ENCODE measurements around the gene C17orf67.

C17orf67 gene

DNA sequence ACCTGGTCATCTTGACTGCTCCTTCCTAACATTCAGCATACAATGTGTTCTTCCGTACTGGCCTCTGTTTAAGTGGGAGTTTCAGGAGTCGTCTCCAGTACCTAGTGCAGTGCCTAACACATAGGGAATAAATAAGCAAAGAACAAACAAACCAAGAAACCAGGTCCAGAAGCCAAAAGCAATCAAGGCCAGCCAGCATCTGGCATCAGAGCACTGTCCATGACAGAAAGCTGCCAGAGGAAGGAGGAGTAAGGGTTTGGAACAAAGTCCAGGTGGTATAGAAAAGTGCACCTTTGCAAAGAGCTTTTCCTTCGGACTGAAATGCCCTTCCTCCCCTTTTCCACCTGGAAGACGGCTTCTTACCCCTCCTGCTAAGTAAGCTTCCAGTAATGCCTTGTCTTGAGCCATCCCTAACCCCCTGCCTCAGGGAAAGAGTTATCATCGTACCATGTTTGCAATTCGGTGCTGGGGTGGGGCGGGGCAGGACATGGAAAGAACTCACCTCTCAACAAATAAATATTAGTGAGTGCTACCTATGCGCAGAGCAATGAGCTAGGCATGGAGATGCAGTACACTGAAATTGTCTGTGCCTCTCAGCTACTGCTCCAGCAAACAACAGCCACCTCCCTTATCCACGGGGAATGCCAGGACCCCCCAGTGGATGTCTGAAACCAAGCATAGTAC is 47.6 kb downstream of the C17orf67 start:
- no peak for TF ChIP-seq L3MBTL2 (conservative IDR thresholded peaks at IDR 0.05)
- no peak for TF ChIP-seq SP1 (IDR thresholded peaks at IDR 0.05)
- no peak for TF ChIP-seq LEF1 (IDR thresholded peaks at IDR 0.05; ENCODE audit: borderline replicate concordance)
- no peak for TF ChIP-seq FOXA1 (IDR thresholded peaks at IDR 0.05)
- TF ChIP-seq FOXK2 (IDR thresholded peaks at IDR 0.05), result no peak
- TF ChIP-seq TARDBP (IDR thresholded peaks at IDR 0.05), result no peak
- no peak for TF ChIP-seq NFRKB (IDR thresholded peaks at IDR 0.05)
- no peak for TF ChIP-seq ZNF384 (IDR thresholded peaks at IDR 0.05)
- no peak for TF ChIP-seq BHLHE40 (IDR thresholded peaks at IDR 0.05; ENCODE audit: borderline replicate concordance)
- TF ChIP-seq FOXM1 (IDR thresholded peaks at IDR 0.05; ENCODE audit: borderline replicate concordance), result no peak
- no peak for TF ChIP-seq SUZ12 (IDR thresholded peaks at IDR 0.05)
- POLR2A ChIA-PET, result interaction anchor here (0.8 kb wide), 1 partner anchor 298 kb away, joined by 3 read pairs; no protein-coding TSS in a partner anchor
- CTCF ChIA-PET, result no interaction called here
- DNase-seq (ENCODE audit: extremely low spot score), result no peak

DNA sequence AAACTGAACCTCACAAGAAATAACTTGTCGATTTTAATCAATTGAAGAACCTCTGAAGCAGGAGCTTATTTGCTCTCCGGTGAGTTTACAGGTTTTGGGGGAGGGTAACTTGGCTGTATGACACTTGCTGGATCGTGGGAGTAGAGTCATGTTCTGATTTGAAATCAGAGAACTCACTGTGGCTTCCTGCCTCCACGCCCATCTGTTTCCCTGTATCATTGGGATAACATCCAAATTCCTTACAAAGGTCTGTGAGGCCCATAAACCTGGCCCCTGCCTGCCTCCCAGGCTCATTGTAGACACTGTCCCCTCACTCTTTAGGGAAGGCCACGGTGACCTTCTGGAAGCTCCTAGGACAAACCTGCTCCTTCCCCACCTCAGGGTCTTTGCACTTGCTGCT is 48.3 kb downstream of the C17orf67 start:
- no peak for DNase-seq (ENCODE audit: extremely low spot score)
- TF ChIP-seq NFRKB (IDR thresholded peaks at IDR 0.05) (no peak), ARNT (IDR thresholded peaks at IDR 0.05) (no peak), BHLHE40 (IDR thresholded peaks at IDR 0.05; ENCODE audit: borderline replicate concordance) (no peak), FOXA1 (IDR thresholded peaks at IDR 0.05) (no peak), TARDBP (IDR thresholded peaks at IDR 0.05) (no peak)
- POLR2A ChIA-PET, result no interaction called here
- CTCF ChIA-PET, result interaction anchor here (0.6 kb wide), 1 partner anchor 993 kb away, joined by 3 read pairs; no protein-coding TSS in a partner anchor

DNA sequence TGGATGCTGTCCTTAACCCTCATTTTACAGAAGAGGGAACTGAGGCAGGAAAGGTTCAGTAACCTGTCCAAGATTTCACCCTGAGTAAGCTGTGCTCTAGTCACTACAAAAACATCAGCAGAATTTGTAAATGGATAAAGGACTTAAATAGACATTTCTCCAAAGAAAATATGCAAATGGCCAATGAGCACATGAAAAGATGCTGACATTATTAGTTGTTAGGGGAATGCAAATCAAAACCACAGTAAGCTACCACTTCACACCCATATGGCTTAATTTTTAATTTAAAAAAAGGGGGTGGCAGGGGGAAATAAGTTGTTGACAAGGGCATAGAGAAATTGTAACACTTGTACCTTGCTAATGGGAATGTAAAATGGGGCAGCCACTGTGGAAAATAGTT is 51.4 kb downstream of the C17orf67 start:
- TF ChIP-seq ELF4 (IDR thresholded peaks at IDR 0.05), result no peak
- TF ChIP-seq LEF1 (IDR thresholded peaks at IDR 0.05; ENCODE audit: borderline replicate concordance), result no peak
- TF ChIP-seq SP1 (IDR thresholded peaks at IDR 0.05), result no peak
- TF ChIP-seq FOXM1 (IDR thresholded peaks at IDR 0.05; ENCODE audit: borderline replicate concordance), result no peak
- TF ChIP-seq BHLHE40 (IDR thresholded peaks at IDR 0.05; ENCODE audit: borderline replicate concordance), result no peak
- no peak for TF ChIP-seq ZNF384 (IDR thresholded peaks at IDR 0.05)
- no peak for TF ChIP-seq TARDBP (IDR thresholded peaks at IDR 0.05)
- no peak for TF ChIP-seq HDGF (IDR thresholded peaks at IDR 0.05; ENCODE audit: borderline replicate concordance)
- TF ChIP-seq FOXA1 (IDR thresholded peaks at IDR 0.05), result no peak
- no peak for TF ChIP-seq CTBP1 (IDR thresholded peaks at IDR 0.05; ENCODE audit: borderline replicate concordance)
- no peak for TF ChIP-seq SUZ12 (IDR thresholded peaks at IDR 0.05)
- TF ChIP-seq FOXK2 (IDR thresholded peaks at IDR 0.05), result no peak
- TF ChIP-seq NFRKB (IDR thresholded peaks at IDR 0.05), result no peak
- TF ChIP-seq, protein P1, sequence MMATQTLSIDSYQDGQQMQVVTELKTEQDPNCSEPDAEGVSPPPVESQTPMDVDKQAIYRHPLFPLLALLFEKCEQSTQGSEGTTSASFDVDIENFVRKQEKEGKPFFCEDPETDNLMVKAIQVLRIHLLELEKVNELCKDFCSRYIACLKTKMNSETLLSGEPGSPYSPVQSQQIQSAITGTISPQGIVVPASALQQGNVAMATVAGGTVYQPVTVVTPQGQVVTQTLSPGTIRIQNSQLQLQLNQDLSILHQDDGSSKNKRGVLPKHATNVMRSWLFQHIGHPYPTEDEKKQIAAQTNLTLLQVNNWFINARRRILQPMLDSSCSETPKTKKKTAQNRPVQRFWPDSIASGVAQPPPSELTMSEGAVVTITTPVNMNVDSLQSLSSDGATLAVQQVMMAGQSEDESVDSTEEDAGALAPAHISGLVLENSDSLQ (IDR thresholded peaks at IDR 0.05), result no peak
- DNase-seq (ENCODE audit: extremely low spot score), result no peak
- ChIA-PET CTCF (interaction anchor here (1.5 kb wide), 1 partner anchor 283 kb away, joined by 4 read pairs; no protein-coding TSS in a partner anchor), POLR2A (no interaction called here)

DNA sequence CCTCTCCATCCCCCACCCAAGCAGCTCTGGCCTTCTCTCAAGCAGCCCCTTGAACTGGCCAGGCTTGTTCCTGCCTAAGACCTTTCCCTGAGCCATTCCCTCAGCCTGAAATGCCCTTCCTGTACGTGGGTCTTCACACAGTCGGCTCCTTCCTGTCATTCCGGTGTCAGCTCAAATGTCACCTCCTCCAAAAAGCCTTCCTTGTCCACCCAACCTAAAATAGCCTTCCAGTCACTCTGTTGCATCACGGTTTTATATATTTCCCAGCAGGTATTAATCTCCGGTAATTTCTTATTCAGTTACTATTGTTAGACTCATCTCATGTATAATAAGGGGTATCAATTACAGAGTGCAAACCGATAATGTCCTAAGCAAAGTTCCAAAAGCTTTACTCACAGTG is 51.8 kb downstream of the C17orf67 start:
- TF ChIP-seq BHLHE40 (IDR thresholded peaks at IDR 0.05; ENCODE audit: borderline replicate concordance), result no peak
- TF ChIP-seq CTBP1 (IDR thresholded peaks at IDR 0.05; ENCODE audit: borderline replicate concordance), result no peak
- TF ChIP-seq TARDBP (IDR thresholded peaks at IDR 0.05), result no peak
- TF ChIP-seq FOXK2 (IDR thresholded peaks at IDR 0.05), result no peak
- no peak for TF ChIP-seq FOXM1 (IDR thresholded peaks at IDR 0.05; ENCODE audit: borderline replicate concordance)
- TF ChIP-seq ARNT (IDR thresholded peaks at IDR 0.05), result no peak
- TF ChIP-seq ELF4 (IDR thresholded peaks at IDR 0.05), result no peak
- TF ChIP-seq, protein P1 (IDR thresholded peaks at IDR 0.05), result no peak
- TF ChIP-seq NFRKB (IDR thresholded peaks at IDR 0.05), result no peak
- no peak for TF ChIP-seq HDGF (IDR thresholded peaks at IDR 0.05; ENCODE audit: borderline replicate concordance)
- no peak for TF ChIP-seq L3MBTL2 (conservative IDR thresholded peaks at IDR 0.05)
- TF ChIP-seq FOXA1 (IDR thresholded peaks at IDR 0.05), result no peak
- TF ChIP-seq LEF1 (IDR thresholded peaks at IDR 0.05; ENCODE audit: borderline replicate concordance), result no peak
- no peak for TF ChIP-seq ZNF384 (IDR thresholded peaks at IDR 0.05)
- TF ChIP-seq SUZ12 (IDR thresholded peaks at IDR 0.05), result no peak
- no peak for TF ChIP-seq SP1 (IDR thresholded peaks at IDR 0.05)
- CTCF ChIA-PET, result interaction anchor here (0.6 to 1.5 kb wide), 2 partner anchors 274 to 282 kb away, joined by 4 read pairs; no protein-coding TSS in a partner anchor
- DNase-seq (ENCODE audit: extremely low spot score), result no peak
- POLR2A ChIA-PET, result no interaction called here

DNA sequence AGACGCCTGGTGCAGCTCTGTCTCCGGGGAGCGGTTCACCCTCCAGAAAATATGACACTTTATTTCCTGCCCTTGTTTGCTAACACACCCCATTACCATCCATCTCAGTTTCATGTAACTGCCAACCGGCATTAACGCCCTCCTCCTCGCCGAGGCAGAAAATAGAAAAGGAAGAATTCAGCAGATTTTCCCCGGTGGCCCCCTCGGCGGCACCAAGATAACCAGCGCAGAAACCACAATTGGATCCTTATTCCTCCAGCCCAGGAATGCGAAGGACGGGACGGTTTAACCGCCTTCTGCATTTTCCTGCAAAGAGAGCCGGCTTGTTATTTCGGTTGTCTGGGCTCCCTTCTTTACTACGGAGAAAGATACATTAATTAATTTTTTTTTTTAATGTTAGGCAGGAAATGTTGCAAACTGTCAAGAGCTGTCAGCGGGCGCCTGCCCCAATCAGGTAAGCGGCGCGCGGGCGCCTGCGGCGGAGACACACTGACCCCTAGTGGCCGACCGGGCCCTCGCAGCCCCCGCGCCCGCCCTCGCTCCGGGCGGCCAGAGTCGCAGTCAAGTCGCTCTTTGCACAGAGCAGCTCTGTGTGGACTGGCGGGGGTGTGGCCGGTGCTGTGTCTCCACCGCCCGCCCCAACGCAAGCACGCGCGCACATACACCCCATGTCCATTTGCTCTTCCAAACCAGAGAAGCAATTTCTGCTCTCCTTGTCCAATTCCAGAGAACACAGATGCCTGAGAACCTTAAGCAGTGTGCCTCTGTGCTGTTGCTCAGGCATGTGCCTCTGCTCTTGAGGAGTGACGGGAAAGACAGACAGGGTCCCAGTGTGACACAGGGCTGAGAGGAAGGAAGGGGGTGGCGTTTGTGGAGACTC is 53.6 kb downstream of the C17orf67 start:
- ChIA-PET CTCF (interaction anchor here (0.6 to 1.9 kb wide), 17 partner anchors 9 to 1497 kb away, joined by 3 to 11 read pairs (median 3); no protein-coding TSS in a partner anchor), POLR2A (interaction anchor here (1.2 kb wide), 1 partner anchor 12 kb away, joined by 3 read pairs; no protein-coding TSS in a partner anchor)
- DNase-seq (ENCODE audit: extremely low spot score), result peak; percentile 91
- TF ChIP-seq CTBP1 (IDR thresholded peaks at IDR 0.05; ENCODE audit: borderline replicate concordance) (no peak), LEF1 (IDR thresholded peaks at IDR 0.05; ENCODE audit: borderline replicate concordance) (no peak), ARNT (IDR thresholded peaks at IDR 0.05) (no peak), L3MBTL2 (conservative IDR thresholded peaks at IDR 0.05) (peak; percentile 38; the same call in 1 of the 2 replicates), HDGF (IDR thresholded peaks at IDR 0.05; ENCODE audit: borderline replicate concordance) (no peak), FOXA1 (IDR thresholded peaks at IDR 0.05) (no peak)
- TF ChIP-seq, protein P1 (IDR thresholded peaks at IDR 0.05), result peak; percentile 77

All from HEK293T (cell line).